KOPT-K1 (cell line): ENCODE data around the gene AP5Z1.

Experiments
- H3K27ac ChIP-seq: fragments of 200-600 bp; sonication (generic); 2 replicates; pipeline ENCODE4 v1.5.1; 2016; ENCODE audit warnings: antibody characterized with exemption, mild to moderate bottlenecking, low read depth, low read length; ENCODE audit not compliant: poor library complexity, severe bottlenecking
- H3K36me3 ChIP-seq: fragments of 200-600 bp; sonication (generic); 2 replicates; pipeline ENCODE4 v1.5.1; 2017; ENCODE audit warnings: antibody characterized with exemption, mild to moderate bottlenecking, low read length, moderate library complexity; ENCODE audit not compliant: insufficient read depth
- H3K9me3 ChIP-seq: fragments of 200-600 bp; sonication (generic); 2 replicates; pipeline ENCODE4 v1.5.1; 2017; ENCODE audit warnings: antibody characterized with exemption, low read length, mild to moderate bottlenecking; ENCODE audit not compliant: insufficient read depth, poor library complexity, severe bottlenecking

Gene AP5Z1

DNA sequence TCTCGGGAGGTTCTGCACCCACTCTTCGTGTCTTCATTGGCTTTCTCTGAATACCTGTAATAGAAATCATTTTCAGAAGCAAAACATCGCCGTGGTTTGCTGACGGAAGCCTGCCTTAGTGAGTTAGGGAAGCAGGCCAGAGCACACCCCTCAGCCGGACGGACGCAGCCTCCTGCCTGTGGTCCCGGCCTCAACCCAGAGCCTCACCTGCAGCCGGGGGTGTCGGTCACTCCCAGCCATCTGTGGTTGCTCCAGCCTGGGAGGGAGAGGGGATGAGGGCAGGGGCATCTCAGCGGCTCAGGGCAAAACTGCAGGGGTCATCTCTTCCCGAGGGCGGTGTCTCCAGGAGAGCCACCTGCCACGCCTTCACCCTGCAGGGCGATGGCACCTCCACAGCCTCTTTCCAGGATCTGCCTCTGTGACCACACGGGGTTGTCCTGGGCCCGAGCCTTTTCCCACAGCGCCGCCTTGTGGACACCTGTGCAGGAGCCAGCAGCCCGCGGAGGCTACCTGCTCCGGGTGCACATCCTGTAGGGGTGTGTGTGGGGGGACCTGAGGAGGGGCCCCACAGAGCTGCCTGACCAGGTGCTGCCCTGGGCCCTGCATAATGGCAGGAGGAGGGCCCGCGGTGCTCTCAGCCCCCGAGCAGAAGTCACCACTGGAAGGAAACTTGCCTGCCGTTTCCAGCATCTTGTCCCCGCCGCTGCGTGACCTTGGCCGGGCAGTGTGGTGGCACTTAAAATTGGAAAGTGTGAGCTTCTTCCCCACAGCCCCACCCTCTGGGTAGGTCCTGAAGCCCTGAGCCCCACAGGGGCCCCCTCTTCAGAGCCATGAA is 21.6 kb upstream of the AP5Z1 start:
- Histone ChIP-seq H3K9me3 (no peaks in the 10 kb centered on the region), H3K27ac (no peak overlapping the region), H3K36me3 (peaks cover 92% of the 10 kb centered on the region)

- Histone ChIP-seq H3K9me3 (no peaks in the 10 kb centered on the region), H3K27ac (no peak overlapping the region), H3K36me3 (peaks cover 92% of the 10 kb centered on the region)
Measured at GRCh38 chr7:4754433-4755010, 20.9 kb upstream of the AP5Z1 start.

- Histone ChIP-seq H3K27ac (no peak overlapping the region), H3K9me3 (no peaks in the 10 kb centered on the region), H3K36me3 (peaks cover 92% of the 10 kb centered on the region)
Measured at GRCh38 chr7:4755045-4755444, 20.4 kb upstream of the AP5Z1 start.

GRCh38 chr7:4758111-4758510 is 17.3 kb upstream of the AP5Z1 start:
- no peaks in the 10 kb centered on the region for H3K9me3 ChIP-seq
- peaks cover 99% of the 10 kb centered on the region for H3K36me3 ChIP-seq
- H3K27ac ChIP-seq = no peak overlapping the region

DNA sequence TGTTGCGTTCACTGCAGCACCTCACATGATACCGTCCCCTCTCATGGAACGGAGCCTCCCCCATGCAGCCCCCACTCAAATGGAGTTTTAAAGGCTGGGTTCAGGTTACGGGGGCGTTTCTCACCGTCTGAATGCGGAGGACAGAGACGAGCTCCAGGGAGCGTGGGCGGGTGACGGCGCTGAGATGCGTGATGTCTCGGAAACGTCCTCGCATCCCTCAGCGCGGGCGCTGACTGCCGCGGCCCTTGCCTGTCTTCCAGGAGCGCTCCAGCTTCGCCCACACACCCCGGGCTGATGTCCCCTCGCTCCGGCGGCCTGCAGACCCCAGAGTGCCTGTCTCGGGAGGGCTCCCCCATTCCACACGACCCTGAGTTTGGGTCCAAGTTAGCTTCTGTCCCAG is 16.6 kb upstream of the AP5Z1 start:
- Histone ChIP-seq H3K36me3 (peaks cover 100% of the 10 kb centered on the region), H3K9me3 (no peaks in the 10 kb centered on the region), H3K27ac (no peak overlapping the region)

DNA sequence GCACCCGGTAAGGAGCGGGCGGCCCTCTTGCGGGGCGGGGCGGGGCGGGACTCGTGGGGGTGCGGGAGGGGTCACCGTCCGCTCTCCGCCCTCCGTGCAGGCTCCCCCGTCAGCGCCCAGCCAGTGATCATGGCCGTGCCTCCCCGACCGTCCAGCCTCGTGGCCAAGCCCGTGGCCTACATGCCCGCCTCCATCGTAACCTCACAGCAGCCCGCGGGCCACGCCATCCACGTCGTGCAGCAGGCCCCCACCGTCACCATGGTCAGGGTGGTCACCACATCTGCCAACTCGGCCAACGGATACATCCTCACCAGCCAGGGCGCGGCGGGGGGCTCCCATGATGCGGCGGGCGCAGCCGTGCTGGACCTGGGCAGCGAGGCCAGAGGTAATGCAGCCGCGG is 16.2 kb upstream of the AP5Z1 start:
- Histone ChIP-seq H3K36me3 (peaks cover 100% of the 10 kb centered on the region), H3K9me3 (no peaks in the 10 kb centered on the region), H3K27ac (no peak overlapping the region)

- Histone ChIP-seq H3K36me3 (peaks cover 100% of the 10 kb centered on the region), H3K9me3 (no peaks in the 10 kb centered on the region), H3K27ac (no peak overlapping the region)
Measured at GRCh38 chr7:4760952-4761351, 14.5 kb upstream of the AP5Z1 start.

- Histone ChIP-seq H3K9me3 (no peaks in the 10 kb centered on the region), H3K27ac (no peak overlapping the region), H3K36me3 (peaks cover 100% of the 10 kb centered on the region)
Measured at GRCh38 chr7:4762121-4763055, 13.0 kb upstream of the AP5Z1 start.

DNA sequence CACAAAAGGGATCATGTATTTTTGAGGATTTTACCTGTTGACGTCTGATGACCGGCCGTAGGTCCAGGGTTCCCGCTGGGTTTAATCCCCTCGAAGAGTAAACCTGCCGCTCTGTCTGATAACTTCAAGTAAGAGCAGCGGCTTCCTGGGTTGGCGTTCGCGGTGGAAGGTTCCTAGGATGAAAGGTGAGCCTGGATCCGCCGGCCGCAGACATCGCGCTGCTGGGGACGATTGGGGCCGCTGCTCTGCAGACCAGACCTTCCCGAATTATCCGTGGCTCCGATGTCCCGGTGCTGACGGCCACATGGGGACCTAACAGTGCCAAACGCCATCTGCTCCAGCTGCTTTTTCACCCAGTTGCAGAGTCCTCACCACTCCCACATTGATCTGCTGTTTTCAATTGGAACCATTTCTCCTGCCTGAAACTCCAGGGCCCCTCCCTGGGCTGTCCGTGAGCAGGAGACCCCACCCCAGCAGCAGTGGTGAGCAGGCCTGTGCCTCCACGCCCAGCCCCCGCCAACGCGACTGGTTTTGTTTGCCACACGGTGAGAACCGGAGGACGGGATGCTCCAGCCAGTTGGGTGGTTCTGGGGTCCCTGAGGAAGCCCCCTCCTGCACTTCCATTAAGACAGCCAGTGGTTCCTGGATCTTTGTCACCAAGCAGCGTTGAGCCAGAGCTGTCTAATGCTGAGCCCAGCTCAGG is 12.2 kb upstream of the AP5Z1 start:
- Histone ChIP-seq H3K27ac (no peak overlapping the region), H3K9me3 (no peaks in the 10 kb centered on the region), H3K36me3 (peaks cover 95% of the 10 kb centered on the region)

- H3K27ac ChIP-seq = no peak overlapping the region
- no peaks in the 10 kb centered on the region for H3K9me3 ChIP-seq
- peaks cover 94% of the 10 kb centered on the region for H3K36me3 ChIP-seq
Measured at GRCh38 chr7:4763794-4764185, 11.6 kb upstream of the AP5Z1 start.

DNA sequence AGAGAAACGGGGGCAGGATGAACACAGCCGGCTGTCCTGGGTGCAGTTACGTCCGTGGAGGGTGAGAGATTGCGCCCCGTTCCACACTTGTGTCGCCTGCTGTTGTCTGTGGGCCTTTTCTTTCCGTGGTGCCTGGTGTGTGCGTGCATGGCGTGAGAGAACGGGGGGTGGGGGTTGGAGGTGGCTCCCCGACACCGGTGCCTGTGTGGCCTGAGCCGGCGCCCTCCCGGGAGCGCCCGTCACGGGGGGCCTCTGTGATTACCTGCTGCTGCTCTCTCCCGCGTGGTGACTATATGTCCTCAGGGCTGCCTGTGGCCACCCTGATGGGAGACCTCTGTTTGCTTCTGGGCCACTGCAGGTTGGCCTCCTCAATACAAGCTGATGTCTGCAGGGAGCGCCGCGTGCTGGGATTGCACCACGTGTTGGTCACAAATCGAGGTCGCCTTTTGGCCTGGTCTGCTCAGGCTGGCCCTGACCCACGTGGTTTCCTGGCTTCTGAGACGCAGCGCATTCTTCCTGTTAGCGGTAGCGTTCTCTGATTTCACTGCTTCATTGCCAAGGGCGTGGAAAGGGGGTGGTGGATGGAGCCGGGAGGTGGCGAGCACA is 10.9 kb upstream of the AP5Z1 start:
- H3K9me3 ChIP-seq = no peaks in the 10 kb centered on the region
- no peak overlapping the region for H3K27ac ChIP-seq
- H3K36me3 ChIP-seq = peaks cover 91% of the 10 kb centered on the region

DNA sequence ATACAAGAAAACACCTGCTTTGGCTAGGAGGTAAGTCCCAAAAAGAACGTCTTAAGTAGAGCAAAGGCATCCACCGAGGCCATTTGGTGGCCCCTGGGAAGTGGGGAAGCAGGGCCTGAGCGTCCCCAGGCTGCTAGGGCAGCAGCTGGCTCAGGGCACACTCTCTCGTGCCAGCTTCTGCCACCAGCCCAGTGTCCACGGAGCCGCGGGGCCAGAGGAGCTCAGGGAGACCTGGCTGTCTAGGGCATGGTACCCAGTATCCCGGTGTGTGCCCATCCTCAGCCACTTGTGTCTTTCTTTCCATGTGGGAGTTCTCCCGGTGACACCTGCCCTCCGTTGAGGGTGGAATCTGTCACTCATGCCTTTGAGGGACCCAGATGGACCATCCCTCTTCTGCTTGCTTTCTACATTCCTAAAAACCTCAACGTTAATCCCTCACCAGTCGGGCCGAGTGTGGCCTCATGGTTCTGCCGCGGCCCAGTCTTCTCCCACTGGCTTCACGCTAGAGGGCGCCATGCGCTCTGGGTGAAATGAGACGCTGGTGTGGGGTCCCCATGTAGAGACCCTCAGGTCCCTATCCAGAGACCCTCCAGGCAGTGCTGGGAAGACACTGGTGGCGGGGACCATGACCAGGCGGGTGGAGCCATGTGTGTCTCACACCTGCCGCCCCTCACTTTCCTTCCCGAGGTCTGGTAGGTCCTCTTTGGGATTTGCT is 9.5 kb upstream of the AP5Z1 start:
- Histone ChIP-seq H3K36me3 (peaks cover 76% of the 10 kb centered on the region), H3K27ac (no peak overlapping the region), H3K9me3 (no peaks in the 10 kb centered on the region)

DNA sequence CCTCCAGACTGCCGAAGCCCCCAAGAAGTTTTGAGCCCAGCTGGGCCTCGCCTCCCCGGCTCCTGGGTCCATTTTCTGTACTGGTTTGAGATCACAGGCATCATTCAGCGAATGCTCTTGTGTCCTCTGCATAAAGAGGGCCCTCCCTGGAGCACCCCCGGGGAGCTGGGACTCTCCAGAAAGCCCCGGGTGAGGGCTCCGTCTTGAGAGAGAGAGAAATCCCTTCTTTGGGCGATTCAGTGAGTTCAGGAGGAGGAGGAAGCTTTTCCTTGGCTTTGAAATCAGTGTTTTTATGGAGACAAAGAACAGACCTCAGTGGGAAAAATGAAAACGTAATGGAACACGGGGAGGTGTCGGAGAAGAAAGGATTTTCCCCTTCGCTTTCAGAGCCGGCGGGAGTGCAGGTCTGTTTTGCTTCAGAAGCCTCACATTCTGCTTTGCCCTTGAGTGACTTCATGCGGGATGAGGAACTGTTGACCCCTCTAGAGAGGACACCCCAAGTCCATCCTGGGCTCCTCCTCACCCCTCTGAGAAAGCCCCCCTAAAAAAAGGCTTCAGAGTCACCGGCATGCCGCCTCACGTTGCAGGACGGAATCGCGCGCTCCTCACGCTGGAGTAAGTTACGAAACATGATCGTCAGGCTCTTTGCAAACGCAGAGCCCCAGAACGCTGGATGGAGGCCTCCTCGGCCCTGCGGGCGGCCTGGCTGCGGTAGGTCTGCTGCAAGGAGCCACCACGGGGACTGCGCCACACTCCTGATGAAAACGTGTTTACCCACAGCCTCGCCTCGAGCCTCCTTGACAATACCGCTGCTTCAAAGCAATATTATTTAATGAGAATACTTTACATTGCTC is 8.5 kb upstream of the AP5Z1 start:
- no peak overlapping the region for H3K27ac ChIP-seq
- peaks cover 74% of the 10 kb centered on the region for H3K36me3 ChIP-seq
- no peaks in the 10 kb centered on the region for H3K9me3 ChIP-seq
